Measurements from ENCODE around the gene DCC.

- TF ChIP-seq CTCF (IDR thresholded peaks at IDR 0.05): no peak
- TF ChIP-seq EP300 (IDR thresholded peaks at IDR 0.05): no peak
- no peak for TF ChIP-seq POLR2A (IDR thresholded peaks at IDR 0.05)
Observed at GRCh38 chr18:53322163-53322562, 982.2 kb downstream of the DCC start.

Data from tibial nerve (tissue), 4 donors.